Skeletal muscle satellite cell (primary cell): ENCODE data around the gene ELFN2.

Source experiments
- H3K27me3 ChIP-seq: 2 replicates; pipeline ENCODE4 v1.7.0; 2013; ENCODE audit warnings: low read length; ENCODE audit not compliant: control insufficient read depth, insufficient read depth
- H3K36me3 ChIP-seq: 2 replicates; pipeline ENCODE4 v1.7.0; 2013; ENCODE audit warnings: mild to moderate bottlenecking, control low read depth, low read length; ENCODE audit not compliant: insufficient read depth
- H3K4me1 ChIP-seq: 2 replicates; pipeline ENCODE4 v1.7.0; 2013; ENCODE audit warnings: low read length; ENCODE audit not compliant: control insufficient read depth, insufficient read depth
- H3K4me2 ChIP-seq: 2 replicates; pipeline ENCODE4 v1.7.0; 2013; ENCODE audit warnings: mild to moderate bottlenecking, low read length
- H3K4me3 ChIP-seq: 2 replicates; pipeline ENCODE4 v1.7.0; 2013; ENCODE audit warnings: low read length
- H3K9ac ChIP-seq: 2 replicates; pipeline ENCODE4 v1.7.0; 2013; ENCODE audit warnings: mild to moderate bottlenecking, low read depth, low read length, moderate library complexity
- H3K9me3 ChIP-seq: replicated peaks from 2 replicates; pipeline ENCODE4 v1.7.0; 2013; ENCODE audit warnings: mild to moderate bottlenecking, control low read depth, low read length

ELFN2 gene

DNA sequence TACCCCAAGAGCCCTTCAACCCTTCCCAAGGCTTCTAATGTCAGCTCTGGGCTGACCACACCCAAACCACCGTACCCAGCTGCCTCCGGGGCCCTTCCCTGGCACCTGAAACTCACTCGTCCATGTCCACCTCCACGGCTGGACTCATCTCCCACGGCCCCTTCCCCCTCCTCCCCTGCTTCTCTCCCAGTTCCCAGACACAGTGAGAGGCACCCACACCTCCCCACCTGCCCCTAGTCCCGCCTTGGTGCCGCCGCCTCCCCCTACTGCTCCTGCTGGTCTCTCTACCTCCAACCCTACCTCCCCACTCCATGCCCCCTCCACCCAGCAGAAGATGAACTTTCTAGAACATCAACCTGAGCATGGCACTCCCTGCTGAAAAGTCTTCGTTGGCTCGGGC is 39.5 kb downstream of the ELFN2 start:
- H3K27me3 ChIP-seq, result peaks cover 4% of the 10 kb centered on the region
- peaks cover 10% of the 10 kb centered on the region for H3K4me1 ChIP-seq
- no peak overlapping the region for H3K4me2 ChIP-seq
- no peak overlapping the region for H3K4me3 ChIP-seq
- H3K36me3 ChIP-seq, result no peaks in the 10 kb centered on the region
- H3K9ac ChIP-seq, result no peak overlapping the region
- H3K9me3 ChIP-seq, result no peaks in the 10 kb centered on the region

DNA sequence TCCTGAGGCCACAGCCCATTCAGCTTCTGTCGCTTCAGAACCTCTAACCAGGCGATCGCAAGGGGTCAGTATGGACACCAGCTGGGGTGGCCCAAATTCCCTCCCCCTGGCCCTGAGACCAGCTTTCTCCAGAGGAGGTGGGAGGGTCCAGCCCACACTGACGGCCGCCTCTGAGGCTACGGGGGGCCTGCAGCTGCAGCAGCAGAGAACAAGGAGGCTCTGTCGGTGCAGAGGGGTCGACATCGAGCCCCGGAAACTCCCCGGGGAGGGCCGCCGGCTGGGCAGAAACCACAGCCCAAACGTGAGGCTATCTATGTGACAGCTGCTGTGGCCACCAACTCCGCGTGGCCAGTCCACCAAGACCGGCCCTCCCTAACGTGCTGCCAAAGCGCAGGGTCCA is 40.8 kb downstream of the ELFN2 start:
- Histone ChIP-seq H3K27me3 (peaks cover 6% of the 10 kb centered on the region), H3K4me2 (no peak overlapping the region), H3K9me3 (no peaks in the 10 kb centered on the region), H3K9ac (no peak overlapping the region), H3K4me1 (peaks cover 10% of the 10 kb centered on the region), H3K36me3 (no peaks in the 10 kb centered on the region), H3K4me3 (no peak overlapping the region)

DNA sequence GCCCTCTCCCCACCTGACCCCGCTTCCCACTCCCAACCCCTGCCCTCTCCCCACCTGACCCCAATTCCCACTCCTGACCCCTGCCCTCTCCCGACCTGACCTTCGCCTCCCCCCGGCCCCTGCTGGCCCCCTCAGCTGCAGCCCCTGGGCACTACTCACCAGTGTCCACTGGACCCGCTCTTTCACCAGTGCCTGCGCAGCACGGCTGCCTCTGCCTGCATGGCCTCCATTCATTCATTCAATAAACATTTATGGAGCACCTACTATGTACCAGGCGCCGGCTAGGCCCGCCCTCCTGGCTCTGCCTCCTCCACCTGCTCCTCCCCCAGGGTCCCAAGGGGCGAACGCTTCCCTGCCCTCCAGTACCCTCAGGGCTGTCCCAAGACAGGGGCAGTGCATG is 42.6 kb downstream of the ELFN2 start:
- Histone ChIP-seq H3K9me3 (no peaks in the 10 kb centered on the region), H3K36me3 (no peaks in the 10 kb centered on the region), H3K27me3 (peaks cover 23% of the 10 kb centered on the region), H3K4me3 (no peak overlapping the region), H3K9ac (no peak overlapping the region), H3K4me2 (no peak overlapping the region), H3K4me1 (peaks cover 10% of the 10 kb centered on the region)

- peaks cover 10% of the 10 kb centered on the region for H3K4me1 ChIP-seq
- no peaks in the 10 kb centered on the region for H3K36me3 ChIP-seq
- H3K27me3 ChIP-seq, result peaks cover 36% of the 10 kb centered on the region
- H3K4me2 ChIP-seq, result no peak overlapping the region
- no peaks in the 10 kb centered on the region for H3K9me3 ChIP-seq
- H3K9ac ChIP-seq, result no peak overlapping the region
- no peak overlapping the region for H3K4me3 ChIP-seq
Measured at GRCh38 chr22:37383341-37383740, 43.9 kb downstream of the ELFN2 start.

DNA sequence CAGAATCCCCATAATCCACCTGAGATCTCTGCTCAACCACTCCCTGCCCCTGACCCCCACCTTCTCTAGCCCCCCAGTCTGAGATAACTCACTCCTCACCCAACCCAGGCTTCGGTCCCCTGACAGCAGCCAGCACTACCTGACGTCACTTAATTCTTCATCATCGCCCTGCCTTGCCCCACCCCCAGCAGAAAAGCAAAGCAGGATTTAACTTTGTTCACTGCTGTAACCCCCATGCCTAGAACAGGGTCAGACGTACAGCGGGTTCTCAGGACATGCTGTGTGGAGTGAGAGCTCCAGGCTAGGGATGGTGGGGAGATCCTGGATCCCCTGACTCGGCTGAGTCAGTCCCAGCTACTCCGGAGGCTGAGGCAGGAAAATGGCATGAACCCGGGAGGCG is 45.8 kb downstream of the ELFN2 start:
- Histone ChIP-seq H3K27me3 (peaks cover 42% of the 10 kb centered on the region), H3K9ac (no peak overlapping the region), H3K36me3 (no peaks in the 10 kb centered on the region), H3K4me2 (no peak overlapping the region), H3K4me3 (no peak overlapping the region), H3K9me3 (no peaks in the 10 kb centered on the region), H3K4me1 (peaks cover 10% of the 10 kb centered on the region)

- Histone ChIP-seq H3K4me3 (no peak overlapping the region), H3K36me3 (no peaks in the 10 kb centered on the region), H3K4me2 (no peak overlapping the region), H3K4me1 (peaks cover 10% of the 10 kb centered on the region), H3K9me3 (no peaks in the 10 kb centered on the region), H3K9ac (no peak overlapping the region), H3K27me3 (peaks cover 51% of the 10 kb centered on the region)
Measured at GRCh38 chr22:37379722-37380121, 47.6 kb downstream of the ELFN2 start.

GRCh38 chr22:37379085-37379484 is 48.2 kb downstream of the ELFN2 start:
- H3K4me1 ChIP-seq, result peaks cover 10% of the 10 kb centered on the region
- no peaks in the 10 kb centered on the region for H3K9me3 ChIP-seq
- H3K27me3 ChIP-seq, result peaks cover 51% of the 10 kb centered on the region
- no peaks in the 10 kb centered on the region for H3K36me3 ChIP-seq
- H3K4me3 ChIP-seq, result no peak overlapping the region
- no peak overlapping the region for H3K4me2 ChIP-seq
- no peak overlapping the region for H3K9ac ChIP-seq

DNA sequence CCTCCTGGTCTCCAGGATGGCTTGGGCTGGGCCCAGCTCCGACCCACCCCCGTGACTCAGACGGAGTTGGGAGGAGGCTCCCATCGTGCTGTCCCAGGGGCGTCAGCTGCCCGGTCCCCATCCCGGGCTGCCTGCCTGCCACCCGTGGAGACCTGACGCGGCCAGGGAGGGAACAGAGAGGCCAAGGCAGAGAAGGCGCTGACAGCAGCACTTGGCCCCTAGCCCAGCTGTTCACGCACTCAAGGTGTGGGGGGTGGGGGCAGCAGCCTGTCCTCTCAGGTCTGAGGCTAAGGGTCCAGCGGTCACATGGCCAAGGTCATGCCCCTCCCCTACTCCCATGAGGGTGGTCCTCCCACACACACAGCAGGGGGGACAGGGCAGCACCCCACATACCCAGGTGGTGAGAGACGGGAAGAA is 48.6 kb downstream of the ELFN2 start:
- no peak overlapping the region for H3K4me3 ChIP-seq
- H3K36me3 ChIP-seq, result no peaks in the 10 kb centered on the region
- H3K4me2 ChIP-seq, result no peak overlapping the region
- H3K9ac ChIP-seq, result no peak overlapping the region
- no peaks in the 10 kb centered on the region for H3K9me3 ChIP-seq
- peaks cover 8% of the 10 kb centered on the region for H3K4me1 ChIP-seq
- peaks cover 51% of the 10 kb centered on the region for H3K27me3 ChIP-seq

GRCh38 chr22:37377927-37378326 is 49.4 kb downstream of the ELFN2 start:
- no peak overlapping the region for H3K4me2 ChIP-seq
- H3K9ac ChIP-seq, result no peak overlapping the region
- H3K9me3 ChIP-seq, result no peaks in the 10 kb centered on the region
- peaks cover under 1% of the 10 kb centered on the region for H3K4me1 ChIP-seq
- no peaks in the 10 kb centered on the region for H3K36me3 ChIP-seq
- H3K27me3 ChIP-seq, result peaks cover 51% of the 10 kb centered on the region
- no peak overlapping the region for H3K4me3 ChIP-seq

DNA sequence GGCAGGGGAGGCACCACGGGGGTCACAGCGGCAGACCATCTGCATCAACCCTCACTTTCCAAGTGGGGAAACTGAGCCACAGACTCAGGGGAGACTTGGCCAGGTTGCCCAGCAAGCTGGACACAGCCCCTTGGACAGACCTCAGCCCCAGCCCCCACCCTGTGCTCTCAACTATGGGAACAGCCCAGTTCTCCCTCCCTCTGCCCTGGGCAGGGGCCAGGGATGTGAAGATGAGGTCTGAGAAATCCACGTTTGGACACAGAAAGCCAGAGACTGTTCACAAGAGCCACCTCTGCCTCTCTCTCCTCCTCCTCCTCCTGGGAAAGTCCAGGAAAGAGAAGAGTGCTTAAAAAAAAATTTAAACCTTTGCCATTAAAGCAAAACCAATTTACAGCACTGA is 50.1 kb downstream of the ELFN2 start:
- no peak overlapping the region for H3K9ac ChIP-seq

GRCh38 chr22:37376643-37377042 is 50.6 kb downstream of the ELFN2 start:
- H3K4me1 ChIP-seq, result no peaks in the 10 kb centered on the region
- no peaks in the 10 kb centered on the region for H3K9me3 ChIP-seq
- H3K27me3 ChIP-seq, result peaks cover 54% of the 10 kb centered on the region

More for the DNA sequence above, 50.1 kb downstream of the ELFN2 start:
- no peak overlapping the region for H3K4me3 ChIP-seq
- no peaks in the 10 kb centered on the region for H3K9me3 ChIP-seq
- no peak overlapping the region for H3K4me2 ChIP-seq
- no peaks in the 10 kb centered on the region for H3K36me3 ChIP-seq
- no peaks in the 10 kb centered on the region for H3K4me1 ChIP-seq
- H3K27me3 ChIP-seq, result peaks cover 51% of the 10 kb centered on the region

GRCh38 chr22:37375801-37376200 is 51.5 kb downstream of the ELFN2 start:
- Histone ChIP-seq H3K4me3 (no peak overlapping the region), H3K4me2 (no peak overlapping the region), H3K36me3 (no peaks in the 10 kb centered on the region), H3K27me3 (peaks cover 45% of the 10 kb centered on the region), H3K9ac (no peak overlapping the region), H3K9me3 (no peaks in the 10 kb centered on the region), H3K4me1 (no peaks in the 10 kb centered on the region)

More at GRCh38 chr22:37376643-37377042, 50.6 kb downstream of the ELFN2 start:
- Histone ChIP-seq H3K9ac (no peak overlapping the region), H3K36me3 (no peaks in the 10 kb centered on the region), H3K4me3 (no peak overlapping the region), H3K4me2 (no peak overlapping the region)
